ENCODE measurements around the gene PMP22. TPM values are rescaled to one million over a fixed set of nuclear protein-coding genes. Genes with fewer than 3 reads are reported as not detected.
"Not testable (repeated sequence)": the region's sequence is repeated elsewhere in the genome, so short reads cannot be mapped to it uniquely, and the experiment has no call there.

The PMP22 gene
- total RNA-seq, 1 donor from 2014 or later, result 0.16 TPM

GRCh38 chr17:15213381-15214087 is 51.6 kb downstream of the PMP22 start:
- intact Hi-C loops (cut with micrococcal nuclease), result no loop called here

GRCh38 chr17:15210247-15210646 is 54.9 kb downstream of the PMP22 start:
- intact Hi-C loops (cut with micrococcal nuclease), result no loop called here

GRCh38 chr17:15203062-15203461 is 62.1 kb downstream of the PMP22 start:
- intact Hi-C loops (cut with micrococcal nuclease), result not testable (repeated sequence)

GRCh38 chr17:15200574-15200973 is 64.6 kb downstream of the PMP22 start:
- intact Hi-C loops (cut with micrococcal nuclease), result not testable (repeated sequence)

GRCh38 chr17:15197229-15197628 is 67.9 kb downstream of the PMP22 start:
- intact Hi-C loops (cut with micrococcal nuclease), result no loop called here

- intact Hi-C loops (cut with micrococcal nuclease), result no loop called here
Measured at GRCh38 chr17:15194859-15195277, 70.3 kb downstream of the PMP22 start.

GRCh38 chr17:15185625-15185991 is 79.5 kb downstream of the PMP22 start:
- intact Hi-C loops (cut with micrococcal nuclease), result no loop called here

- intact Hi-C loops (cut with micrococcal nuclease), result no loop called here
Measured at GRCh38 chr17:15184872-15185624, 80.1 kb downstream of the PMP22 start.

GRCh38 chr17:15181816-15182215 is 83.3 kb downstream of the PMP22 start:
- intact Hi-C loops (cut with micrococcal nuclease), result no loop called here

GRCh38 chr17:15181333-15181732 is 83.8 kb downstream of the PMP22 start:
- intact Hi-C loops (cut with micrococcal nuclease), result no loop called here

- intact Hi-C loops (cut with micrococcal nuclease), result no loop called here
Measured at GRCh38 chr17:15180121-15180561, 85.0 kb downstream of the PMP22 start.

Other genes with a start within 250 kb of the PMP22 start
- gene TEKT3, start 76.3 kb upstream of the PMP22 start, total RNA-seq, result 0.16 TPM in 1 of 2 replicates, not detected in the other
- gene CDRT4, start 202.3 kb upstream of the PMP22 start, total RNA-seq, result 6.0 and 7.2 TPM in 2 replicates